ENCODE results near the gene EFNA1. TPM values are rescaled to one million over a fixed set of nuclear protein-coding genes. Genes with fewer than 3 reads are reported as not detected.
"Not testable (repeated sequence)": the region's sequence is repeated elsewhere in the genome, so short reads cannot be mapped to it uniquely, and the experiment has no call there.

Gene EFNA1
- total and polyA plus RNA-seq, 4 donors = 58.6 to 236 (median 179) TPM

- not testable (repeated sequence) for H3K9ac ChIP-seq (ENCODE audit: low read depth in 1 of 2, low read length in 2 of 2); DNase-seq (ENCODE audit: low spot score); H3K27me3 ChIP-seq (ENCODE audit: control insufficient read depth in 4 of 4, insufficient read depth in 4 of 4, low read length in 3 of 4); H3K4me3 ChIP-seq (ENCODE audit: low read depth in 1 of 3, low read length in 3 of 3); H3K27ac ChIP-seq (ENCODE audit: low read depth in 1 of 2, low read length in 2 of 2); H3K9me3 ChIP-seq (ENCODE audit: control insufficient read depth in 4 of 4, low read length in 3 of 4)
- 27% methylated on average over 4 of the region's 4 CpGs for WGBS
- Histone ChIP-seq H3K36me3 (ENCODE audit: control insufficient read depth in 4 of 4, insufficient read depth in 3 of 4, low read depth in 1 of 4, low read length in 3 of 4) (peaks cover 0 to 11% (median 5%) of the 10 kb centered on the region in 4 donors), H3K4me1 (ENCODE audit: control insufficient read depth in 4 of 4, insufficient read depth in 4 of 4, low read length in 3 of 4) (peaks cover 0 to 19% (median 15%) of the 10 kb centered on the region in 4 donors)
Measured at GRCh38 chr1:155168105-155168445, 40.4 kb downstream of the EFNA1 start.

GRCh38 chr1:155168456-155169210 lies 41.0 kb downstream of the EFNA1 start:
- no peak for TF ChIP-seq EGR1 (IDR thresholded peaks at IDR 0.05; ENCODE audit: low read depth in 2 of 2)
- TF ChIP-seq YY1 (IDR thresholded peaks at IDR 0.05) = no peak
- no peak for TF ChIP-seq FOXA1 (IDR thresholded peaks at IDR 0.05)
- TF ChIP-seq NR2F2 (IDR thresholded peaks at IDR 0.05) = no peak
- TF ChIP-seq JUND (IDR thresholded peaks at IDR 0.05) = no peak
- no peak for TF ChIP-seq RAD21 (IDR thresholded peaks at IDR 0.05)
- TF ChIP-seq, protein P1, sequence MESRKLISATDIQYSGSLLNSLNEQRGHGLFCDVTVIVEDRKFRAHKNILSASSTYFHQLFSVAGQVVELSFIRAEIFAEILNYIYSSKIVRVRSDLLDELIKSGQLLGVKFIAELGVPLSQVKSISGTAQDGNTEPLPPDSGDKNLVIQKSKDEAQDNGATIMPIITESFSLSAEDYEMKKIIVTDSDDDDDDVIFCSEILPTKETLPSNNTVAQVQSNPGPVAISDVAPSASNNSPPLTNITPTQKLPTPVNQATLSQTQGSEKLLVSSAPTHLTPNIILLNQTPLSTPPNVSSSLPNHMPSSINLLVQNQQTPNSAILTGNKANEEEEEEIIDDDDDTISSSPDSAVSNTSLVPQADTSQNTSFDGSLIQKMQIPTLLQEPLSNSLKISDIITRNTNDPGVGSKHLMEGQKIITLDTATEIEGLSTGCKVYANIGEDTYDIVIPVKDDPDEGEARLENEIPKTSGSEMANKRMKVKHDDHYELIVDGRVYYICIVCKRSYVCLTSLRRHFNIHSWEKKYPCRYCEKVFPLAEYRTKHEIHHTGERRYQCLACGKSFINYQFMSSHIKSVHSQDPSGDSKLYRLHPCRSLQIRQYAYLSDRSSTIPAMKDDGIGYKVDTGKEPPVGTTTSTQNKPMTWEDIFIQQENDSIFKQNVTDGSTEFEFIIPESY (IDR thresholded peaks at IDR 0.05) = no peak
- no peak for TF ChIP-seq RXRA (IDR thresholded peaks at IDR 0.05)
- TF ChIP-seq TAF1 (conservative IDR thresholded peaks at IDR 0.05) = no peak
- DNase-seq (ENCODE audit: low spot score) = no peak
- Histone ChIP-seq H3K9ac (ENCODE audit: low read depth in 1 of 2, low read length in 2 of 2) (no peak overlapping the region), H3K27me3 (ENCODE audit: control insufficient read depth in 4 of 4, insufficient read depth in 4 of 4, low read length in 3 of 4) (no peaks in the 10 kb centered on the region), H3K9me3 (ENCODE audit: control insufficient read depth in 4 of 4, low read length in 3 of 4) (no peaks in the 10 kb centered on the region), H3K36me3 (ENCODE audit: control insufficient read depth in 4 of 4, insufficient read depth in 3 of 4, low read depth in 1 of 4, low read length in 3 of 4) (peaks cover 0 to 11% (median 5%) of the 10 kb centered on the region in 4 donors), H3K4me3 (ENCODE audit: low read depth in 1 of 3, low read length in 3 of 3) (no peak overlapping the region), H3K4me1 (ENCODE audit: control insufficient read depth in 4 of 4, insufficient read depth in 4 of 4, low read length in 3 of 4) (peaks cover 0 to 21% (median 15%) of the 10 kb centered on the region in 4 donors), H3K27ac (ENCODE audit: low read depth in 1 of 2, low read length in 2 of 2) (no peak overlapping the region)
- 87% methylated on average over 10 of the region's 10 CpGs for WGBS

DNA sequence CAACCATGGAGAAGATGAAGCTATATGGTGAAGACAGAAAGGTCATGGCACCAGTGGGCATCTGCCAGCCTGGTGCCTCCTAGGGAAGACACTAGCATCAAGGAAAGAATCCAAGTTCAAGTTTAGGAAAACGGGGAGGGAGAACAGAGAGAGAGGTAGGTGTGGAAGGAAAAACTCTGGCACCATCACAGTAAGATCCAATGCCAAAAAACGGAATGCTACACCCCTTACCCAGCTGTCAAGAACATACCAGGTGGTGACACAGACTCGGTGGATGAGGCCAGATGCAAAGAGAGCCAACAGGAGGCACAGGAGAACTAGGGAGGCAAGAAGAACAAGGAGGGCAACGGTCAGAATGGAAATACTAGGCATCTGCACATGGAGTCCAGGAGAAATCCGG lies 41.9 kb downstream of the EFNA1 start:
- Histone ChIP-seq H3K4me1 (ENCODE audit: control insufficient read depth in 4 of 4, insufficient read depth in 4 of 4, low read length in 3 of 4) (peaks cover 0 to 21% (median 15%) of the 10 kb centered on the region in 4 donors), H3K4me3 (ENCODE audit: low read depth in 1 of 3, low read length in 3 of 3) (no peak overlapping the region), H3K36me3 (ENCODE audit: control insufficient read depth in 4 of 4, insufficient read depth in 3 of 4, low read depth in 1 of 4, low read length in 3 of 4) (peaks cover 0 to 11% (median 5%) of the 10 kb centered on the region in 4 donors), H3K9ac (ENCODE audit: low read depth in 1 of 2, low read length in 2 of 2) (no peak overlapping the region), H3K27ac (ENCODE audit: low read depth in 1 of 2, low read length in 2 of 2) (no peak overlapping the region), H3K9me3 (ENCODE audit: control insufficient read depth in 4 of 4, low read length in 3 of 4) (no peaks in the 10 kb centered on the region), H3K27me3 (ENCODE audit: control insufficient read depth in 4 of 4, insufficient read depth in 4 of 4, low read length in 3 of 4) (peaks cover 0 to 3% (median 0%) of the 10 kb centered on the region in 4 donors)
- TF ChIP-seq, protein P1 (IDR thresholded peaks at IDR 0.05) = no peak
- TF ChIP-seq TAF1 (conservative IDR thresholded peaks at IDR 0.05) = no peak
- TF ChIP-seq, protein P2, sequence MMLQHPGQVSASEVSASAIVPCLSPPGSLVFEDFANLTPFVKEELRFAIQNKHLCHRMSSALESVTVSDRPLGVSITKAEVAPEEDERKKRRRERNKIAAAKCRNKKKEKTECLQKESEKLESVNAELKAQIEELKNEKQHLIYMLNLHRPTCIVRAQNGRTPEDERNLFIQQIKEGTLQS (IDR thresholded peaks at IDR 0.05) = no peak
- TF ChIP-seq JUND (IDR thresholded peaks at IDR 0.05) = no peak
- no peak for TF ChIP-seq RAD21 (IDR thresholded peaks at IDR 0.05)
- TF ChIP-seq NR2F2 (IDR thresholded peaks at IDR 0.05) = no peak
- no peak for DNase-seq (ENCODE audit: low spot score)
- WGBS = 76% methylated on average over 5 of the region's 5 CpGs

Measured in liver (tissue), 9 donors.